ENCODE results near the gene SLC25A15. TPM values are rescaled to one million over a fixed set of nuclear protein-coding genes. Genes with fewer than 3 reads are reported as not detected.

SLC25A15 gene
- total RNA-seq, 2 donors from 2014 or later: 7.7 to 12.6 TPM

DNA sequence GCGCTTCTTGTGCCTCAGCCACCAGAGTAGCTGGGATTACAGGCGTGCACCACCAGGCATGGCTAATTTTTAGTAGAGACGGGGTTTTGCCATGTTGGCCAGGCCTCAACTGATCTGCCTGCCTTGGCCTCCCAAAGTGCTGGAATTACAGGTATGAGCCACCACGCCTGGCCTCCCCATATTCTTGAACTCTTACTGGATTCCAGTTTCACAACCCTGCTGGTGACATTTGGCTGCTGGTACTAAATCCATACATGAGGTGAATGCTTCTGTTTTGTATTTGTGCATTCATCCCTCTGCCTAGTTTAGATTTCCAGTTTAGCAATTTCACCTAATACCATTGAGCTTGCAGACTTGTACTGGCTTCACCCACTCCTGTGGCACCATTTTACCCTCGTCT lies 13.9 kb downstream of the SLC25A15 start:
- Histone ChIP-seq H3K4me3 (no peak overlapping the region), H3K27ac (no peak overlapping the region), H3K9me3 (no peaks in the 10 kb centered on the region), H3K36me3 (peaks cover 15% of the 10 kb centered on the region), H3K4me1 (ENCODE audit: control insufficient read depth in 1 of 2, low read depth in 2 of 2) (no peaks in the 10 kb centered on the region), H3K27me3 (replicated peaks; ENCODE audit: insufficient read depth) (no peaks in the 10 kb centered on the region)
- no peak for DNase-seq (ENCODE audit: low spot score)
- no peak for ATAC-seq (ENCODE audit: insufficient number of reproducible peaks, low FRiP score, low read depth)
- TF ChIP-seq, protein P1, sequence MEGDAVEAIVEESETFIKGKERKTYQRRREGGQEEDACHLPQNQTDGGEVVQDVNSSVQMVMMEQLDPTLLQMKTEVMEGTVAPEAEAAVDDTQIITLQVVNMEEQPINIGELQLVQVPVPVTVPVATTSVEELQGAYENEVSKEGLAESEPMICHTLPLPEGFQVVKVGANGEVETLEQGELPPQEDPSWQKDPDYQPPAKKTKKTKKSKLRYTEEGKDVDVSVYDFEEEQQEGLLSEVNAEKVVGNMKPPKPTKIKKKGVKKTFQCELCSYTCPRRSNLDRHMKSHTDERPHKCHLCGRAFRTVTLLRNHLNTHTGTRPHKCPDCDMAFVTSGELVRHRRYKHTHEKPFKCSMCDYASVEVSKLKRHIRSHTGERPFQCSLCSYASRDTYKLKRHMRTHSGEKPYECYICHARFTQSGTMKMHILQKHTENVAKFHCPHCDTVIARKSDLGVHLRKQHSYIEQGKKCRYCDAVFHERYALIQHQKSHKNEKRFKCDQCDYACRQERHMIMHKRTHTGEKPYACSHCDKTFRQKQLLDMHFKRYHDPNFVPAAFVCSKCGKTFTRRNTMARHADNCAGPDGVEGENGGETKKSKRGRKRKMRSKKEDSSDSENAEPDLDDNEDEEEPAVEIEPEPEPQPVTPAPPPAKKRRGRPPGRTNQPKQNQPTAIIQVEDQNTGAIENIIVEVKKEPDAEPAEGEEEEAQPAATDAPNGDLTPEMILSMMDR (IDR thresholded peaks at IDR 0.05): no peak

DNA sequence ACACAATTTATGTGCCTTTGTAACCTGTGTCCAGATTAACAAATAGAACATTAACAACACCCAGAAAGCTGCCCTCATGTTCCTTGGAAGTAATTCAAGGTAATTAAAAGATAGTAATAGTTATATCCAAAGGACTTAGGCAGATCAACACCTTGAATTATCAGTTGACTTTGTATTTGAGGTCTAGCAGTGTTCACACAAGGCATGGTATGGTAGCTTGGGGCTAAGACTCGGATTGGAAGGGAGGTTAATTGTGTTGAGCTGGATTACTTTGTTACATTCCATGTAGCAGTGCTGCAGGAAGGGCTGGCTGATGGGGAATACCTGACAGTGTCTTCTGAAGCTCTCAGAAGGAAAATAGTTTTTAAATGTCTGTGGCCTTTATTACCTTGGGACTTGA lies 16.8 kb downstream of the SLC25A15 start:
- H3K27me3 ChIP-seq (replicated peaks; ENCODE audit: insufficient read depth): no peaks in the 10 kb centered on the region
- TF ChIP-seq, protein P1 (IDR thresholded peaks at IDR 0.05): no peak
- DNase-seq (ENCODE audit: low spot score) (no peak), ATAC-seq (ENCODE audit: insufficient number of reproducible peaks, low FRiP score, low read depth) (no peak)
- no peaks in the 10 kb centered on the region for H3K9me3 ChIP-seq
- no peaks in the 10 kb centered on the region for H3K4me1 ChIP-seq (ENCODE audit: control insufficient read depth in 1 of 2, low read depth in 2 of 2)
- peaks cover 12% of the 10 kb centered on the region for H3K36me3 ChIP-seq
- no peak overlapping the region for H3K4me3 ChIP-seq
- H3K27ac ChIP-seq: no peak overlapping the region

DNA sequence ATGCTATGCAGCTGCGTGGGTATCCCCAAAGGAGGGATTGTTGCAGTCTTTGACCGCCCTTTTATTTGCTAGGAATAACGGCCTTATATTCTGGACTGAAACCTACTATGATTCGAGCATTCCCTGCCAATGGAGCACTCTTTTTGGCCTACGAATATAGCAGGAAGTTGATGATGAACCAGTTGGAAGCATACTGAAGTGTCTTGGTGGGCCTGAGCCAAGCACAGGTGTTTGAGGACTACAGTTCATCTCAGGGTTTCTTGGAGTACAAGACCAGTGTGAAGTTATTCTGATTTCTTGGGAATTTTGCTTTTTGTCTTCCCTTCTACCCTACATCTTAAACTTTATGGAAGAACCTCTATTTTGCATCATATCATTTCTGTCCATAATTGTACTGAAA lies 20.1 kb downstream of the SLC25A15 start:
- Histone ChIP-seq H3K27ac (no peak overlapping the region), H3K27me3 (replicated peaks; ENCODE audit: insufficient read depth) (no peaks in the 10 kb centered on the region), H3K36me3 (peaks cover 22% of the 10 kb centered on the region), H3K4me1 (ENCODE audit: control insufficient read depth in 1 of 2, low read depth in 2 of 2) (no peaks in the 10 kb centered on the region), H3K4me3 (no peak overlapping the region), H3K9me3 (no peaks in the 10 kb centered on the region)
- ATAC-seq (ENCODE audit: insufficient number of reproducible peaks, low FRiP score, low read depth) (no peak), DNase-seq (ENCODE audit: low spot score) (no peak)
- TF ChIP-seq, protein P1 (IDR thresholded peaks at IDR 0.05): no peak

DNA sequence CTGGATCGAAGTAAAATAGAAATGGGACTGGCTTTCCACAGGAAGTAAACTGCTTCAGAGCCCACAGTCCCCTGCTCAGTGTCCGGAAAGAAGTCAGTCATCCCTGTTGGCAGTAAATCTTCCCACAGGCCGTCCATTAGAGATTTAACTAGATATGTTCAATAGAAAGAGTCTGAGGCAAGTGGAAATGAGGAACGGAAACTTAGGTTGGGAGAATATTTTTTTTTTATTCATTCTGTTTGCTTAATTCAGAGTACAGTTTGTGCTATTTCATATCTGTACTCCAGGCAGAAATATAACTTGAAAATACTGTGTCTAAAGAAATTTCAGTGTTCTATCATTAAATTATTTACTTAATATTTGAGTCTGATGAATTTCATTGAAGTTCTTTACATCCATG lies 22.7 kb downstream of the SLC25A15 start:
- Histone ChIP-seq H3K9me3 (peaks cover 4% of the 10 kb centered on the region), H3K36me3 (peaks cover 17% of the 10 kb centered on the region), H3K27me3 (replicated peaks; ENCODE audit: insufficient read depth) (no peaks in the 10 kb centered on the region), H3K4me1 (ENCODE audit: control insufficient read depth in 1 of 2, low read depth in 2 of 2) (no peaks in the 10 kb centered on the region), H3K4me3 (no peak overlapping the region), H3K27ac (no peak overlapping the region)
- ATAC-seq (ENCODE audit: insufficient number of reproducible peaks, low FRiP score, low read depth) (no peak), DNase-seq (ENCODE audit: low spot score) (no peak)
- TF ChIP-seq, protein P1 (IDR thresholded peaks at IDR 0.05): no peak

DNA sequence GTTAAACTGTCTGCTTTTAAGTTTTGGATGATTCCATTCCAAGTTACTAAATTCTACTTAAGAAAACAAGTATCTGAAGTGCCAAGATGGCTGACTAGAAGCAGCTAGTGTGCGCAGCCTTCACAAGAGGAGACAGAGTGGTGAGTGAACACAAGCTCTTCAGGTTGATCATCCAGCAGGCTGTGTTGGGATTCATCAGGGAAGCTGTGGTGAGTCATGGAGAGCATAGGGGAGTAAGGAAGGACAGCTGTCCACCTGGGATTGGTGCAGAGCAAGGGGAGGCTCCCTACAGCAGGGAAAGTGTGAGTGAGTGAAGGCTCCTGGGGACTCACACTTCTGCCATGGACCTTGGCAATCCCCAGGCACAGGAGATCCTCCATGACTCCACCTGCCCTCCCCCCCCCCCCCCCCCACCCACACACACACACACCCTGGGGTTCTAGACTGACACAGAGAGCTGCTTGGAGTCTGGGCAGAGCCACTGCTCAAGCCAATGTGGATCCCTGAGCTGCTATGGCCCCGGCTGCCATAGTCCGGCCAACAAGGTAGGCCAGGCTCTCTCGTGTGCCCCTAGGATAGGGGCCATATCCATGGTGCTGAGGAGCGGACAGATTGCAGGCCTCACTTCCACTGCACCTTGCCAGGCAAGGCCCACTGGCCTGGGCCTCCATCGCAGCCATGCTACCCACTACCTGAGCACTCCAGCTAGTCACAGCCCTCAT lies 23.5 kb downstream of the SLC25A15 start:
- Histone ChIP-seq H3K9me3 (peaks cover 4% of the 10 kb centered on the region), H3K36me3 (peaks cover 17% of the 10 kb centered on the region), H3K4me3 (no peak overlapping the region), H3K27ac (no peak overlapping the region), H3K4me1 (ENCODE audit: control insufficient read depth in 1 of 2, low read depth in 2 of 2) (no peaks in the 10 kb centered on the region), H3K27me3 (replicated peaks; ENCODE audit: insufficient read depth) (no peaks in the 10 kb centered on the region)
- TF ChIP-seq, protein P1 (IDR thresholded peaks at IDR 0.05): no peak
- ATAC-seq (ENCODE audit: insufficient number of reproducible peaks, low FRiP score, low read depth) (no peak), DNase-seq (ENCODE audit: low spot score) (no peak)
